Fibroblast of the aortic adventitia (primary cell): ENCODE data around the gene RPL13A. TPM values are rescaled to one million over a fixed set of nuclear protein-coding genes. Genes with fewer than 3 reads are reported as not detected.

ENCODE experiments used
- DNase-seq: peaks from one replicate; pipeline ENCODE4 v3.0.0-alpha.2; 2010; ENCODE audit warnings: low read depth
- H3K4me3 ChIP-seq: 2 replicates; pipeline ENCODE4 v1.5.1; 2011; ENCODE audit warnings: low read depth, mild to moderate bottlenecking, control low read depth, low read length, moderate library complexity
- total RNA-seq: library from RNA; depleted of rRNA; stranded (reverse); fragments of >200 nt; gene quantifications from 2 replicates; pipeline ENCODE4 v1.2.3, GENCODE V29; 2012; ENCODE audit warnings: low replicate concordance
- TF ChIP-seq, protein P1 (sequence below): IDR thresholded peaks from 2 replicates; pipeline ENCODE4 v1.5.1; 2011; ENCODE audit warnings: mild to moderate bottlenecking, low read length, control low read depth, inconsistent platforms; ENCODE audit not compliant: insufficient read depth

Gene RPL13A
- 2,039 and 2,642 TPM in 2 replicates for total RNA-seq

DNA sequence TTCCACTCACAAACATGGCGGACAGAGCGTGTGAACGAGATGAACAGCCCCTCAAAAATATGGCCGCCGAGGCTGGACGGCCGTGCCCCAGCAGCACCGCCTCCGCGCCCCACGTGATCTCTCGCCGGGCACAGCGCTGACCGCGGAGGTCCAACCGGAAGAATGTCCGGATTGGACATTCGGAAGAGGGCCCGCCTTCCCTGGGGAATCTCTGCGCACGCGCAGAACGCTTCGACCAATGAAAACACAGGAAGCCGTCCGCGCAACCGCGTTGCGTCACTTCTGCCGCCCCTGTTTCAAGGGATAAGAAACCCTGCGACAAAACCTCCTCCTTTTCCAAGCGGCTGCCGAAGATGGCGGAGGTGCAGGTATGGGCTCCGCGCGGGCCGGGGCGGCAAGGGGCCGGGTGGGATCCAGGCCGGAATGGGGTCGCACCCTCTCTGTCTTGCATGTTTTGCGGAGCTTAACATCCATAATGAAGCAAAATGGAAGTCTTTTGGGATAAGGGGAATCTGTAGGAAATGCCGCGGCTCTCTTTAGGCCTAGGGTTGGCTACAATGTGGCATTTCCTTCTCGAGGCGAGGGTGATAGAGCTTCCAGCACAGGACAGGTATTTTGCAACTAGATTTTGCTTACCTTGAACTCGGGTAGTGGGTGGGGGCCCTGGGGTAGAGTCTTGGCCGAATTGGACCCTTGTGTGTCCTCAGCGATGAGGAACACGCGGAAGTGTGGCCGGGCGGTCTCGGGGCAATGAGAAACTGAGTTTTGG is at the start of gene RPL13A:
TSS of gene RPL13A (plus strand) at position 332 of the 769 bp plus-strand sequence. CDS start at position 354, 22 bp downstream.
- DNase-seq: peak; percentile 100
- TF ChIP-seq, protein P1, sequence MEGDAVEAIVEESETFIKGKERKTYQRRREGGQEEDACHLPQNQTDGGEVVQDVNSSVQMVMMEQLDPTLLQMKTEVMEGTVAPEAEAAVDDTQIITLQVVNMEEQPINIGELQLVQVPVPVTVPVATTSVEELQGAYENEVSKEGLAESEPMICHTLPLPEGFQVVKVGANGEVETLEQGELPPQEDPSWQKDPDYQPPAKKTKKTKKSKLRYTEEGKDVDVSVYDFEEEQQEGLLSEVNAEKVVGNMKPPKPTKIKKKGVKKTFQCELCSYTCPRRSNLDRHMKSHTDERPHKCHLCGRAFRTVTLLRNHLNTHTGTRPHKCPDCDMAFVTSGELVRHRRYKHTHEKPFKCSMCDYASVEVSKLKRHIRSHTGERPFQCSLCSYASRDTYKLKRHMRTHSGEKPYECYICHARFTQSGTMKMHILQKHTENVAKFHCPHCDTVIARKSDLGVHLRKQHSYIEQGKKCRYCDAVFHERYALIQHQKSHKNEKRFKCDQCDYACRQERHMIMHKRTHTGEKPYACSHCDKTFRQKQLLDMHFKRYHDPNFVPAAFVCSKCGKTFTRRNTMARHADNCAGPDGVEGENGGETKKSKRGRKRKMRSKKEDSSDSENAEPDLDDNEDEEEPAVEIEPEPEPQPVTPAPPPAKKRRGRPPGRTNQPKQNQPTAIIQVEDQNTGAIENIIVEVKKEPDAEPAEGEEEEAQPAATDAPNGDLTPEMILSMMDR: no peak
- peak within 1 kb of the TSS; percentile 97 for H3K4me3 ChIP-seq

DNA sequence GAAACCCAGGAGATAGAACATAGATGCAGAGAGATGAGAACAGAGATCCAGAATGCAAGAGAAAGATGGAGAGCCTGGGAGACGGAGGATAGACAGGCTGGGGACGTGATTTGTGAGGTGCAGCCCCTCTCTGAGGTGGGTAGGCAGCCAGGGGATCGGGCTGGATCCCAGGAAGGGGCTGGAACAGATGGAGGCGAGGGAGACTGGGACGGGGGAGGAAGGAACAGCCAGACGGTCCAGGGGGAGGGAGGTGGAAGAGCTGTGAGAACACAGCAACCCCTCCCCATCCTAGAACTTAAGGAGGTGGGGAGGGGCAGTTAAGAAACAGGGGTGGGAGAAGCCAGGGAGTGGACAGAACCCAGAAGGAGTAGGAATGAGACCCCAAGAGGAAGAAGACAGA is 49.1 kb upstream of the RPL13A start:
- DNase-seq: no peak
- TF ChIP-seq, protein P1: no peak
- H3K4me3 ChIP-seq: no peak overlapping the region

DNA sequence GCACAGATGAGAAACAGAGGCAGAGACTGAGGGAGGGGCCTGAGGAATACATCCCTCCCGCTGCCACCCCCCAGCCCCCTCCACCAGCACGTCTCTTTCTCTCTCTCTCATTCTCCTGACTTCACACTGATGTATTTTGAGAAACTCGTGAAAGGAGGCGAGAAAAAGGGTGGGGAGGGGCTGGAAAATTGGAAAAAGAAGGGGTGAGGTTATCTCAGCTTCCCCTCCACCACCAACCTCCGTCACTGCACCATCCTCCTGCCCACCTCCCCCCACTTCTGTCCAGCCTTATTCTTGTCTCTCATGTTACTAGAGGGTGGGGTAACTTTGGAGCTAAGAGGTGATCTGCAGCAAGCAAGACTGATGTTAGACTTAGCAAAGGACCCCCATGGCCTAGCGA is 47.6 kb upstream of the RPL13A start:
- TF ChIP-seq, protein P1: no peak
- no peak overlapping the region for H3K4me3 ChIP-seq
- DNase-seq: no peak

DNA sequence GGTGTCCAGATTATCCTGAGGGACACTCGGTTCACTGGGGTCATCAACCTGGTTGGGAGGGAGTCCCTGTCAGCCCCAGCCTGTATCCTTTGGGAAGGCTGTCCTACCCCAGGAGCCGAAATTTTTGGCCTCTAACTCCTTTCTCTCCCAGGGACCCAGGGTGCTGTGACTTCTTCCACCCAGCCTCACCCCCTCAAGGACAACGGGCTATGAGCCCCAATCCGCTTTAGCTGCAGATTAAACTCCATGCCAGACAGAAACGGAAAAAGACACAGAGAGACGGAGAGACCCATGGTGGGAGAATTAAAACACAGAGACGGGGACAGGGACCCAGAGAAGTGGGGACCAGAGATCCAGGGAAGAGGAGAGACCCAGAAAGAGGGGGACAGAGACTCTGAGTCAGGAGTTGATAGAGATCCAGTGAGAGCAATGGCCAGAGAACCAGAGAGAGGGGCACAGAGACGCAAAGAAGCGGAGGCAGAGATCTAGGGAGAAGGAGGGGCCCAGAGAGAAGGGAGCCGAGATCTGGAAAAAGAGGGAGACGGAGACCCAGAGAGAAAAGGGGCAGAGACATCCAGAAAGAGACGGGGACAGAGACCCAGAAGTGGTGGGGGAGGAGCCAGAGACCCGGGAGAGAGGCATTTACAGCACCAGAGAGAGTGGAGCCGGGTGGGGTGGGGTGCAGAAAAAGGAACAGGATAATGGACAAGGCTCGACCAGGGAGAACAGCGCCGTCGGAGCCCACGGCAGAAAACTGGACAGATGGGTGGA is 46.8 kb upstream of the RPL13A start:
- TF ChIP-seq, protein P1: no peak
- H3K4me3 ChIP-seq: peak overlapping the region; percentile 28
- no peak for DNase-seq

DNA sequence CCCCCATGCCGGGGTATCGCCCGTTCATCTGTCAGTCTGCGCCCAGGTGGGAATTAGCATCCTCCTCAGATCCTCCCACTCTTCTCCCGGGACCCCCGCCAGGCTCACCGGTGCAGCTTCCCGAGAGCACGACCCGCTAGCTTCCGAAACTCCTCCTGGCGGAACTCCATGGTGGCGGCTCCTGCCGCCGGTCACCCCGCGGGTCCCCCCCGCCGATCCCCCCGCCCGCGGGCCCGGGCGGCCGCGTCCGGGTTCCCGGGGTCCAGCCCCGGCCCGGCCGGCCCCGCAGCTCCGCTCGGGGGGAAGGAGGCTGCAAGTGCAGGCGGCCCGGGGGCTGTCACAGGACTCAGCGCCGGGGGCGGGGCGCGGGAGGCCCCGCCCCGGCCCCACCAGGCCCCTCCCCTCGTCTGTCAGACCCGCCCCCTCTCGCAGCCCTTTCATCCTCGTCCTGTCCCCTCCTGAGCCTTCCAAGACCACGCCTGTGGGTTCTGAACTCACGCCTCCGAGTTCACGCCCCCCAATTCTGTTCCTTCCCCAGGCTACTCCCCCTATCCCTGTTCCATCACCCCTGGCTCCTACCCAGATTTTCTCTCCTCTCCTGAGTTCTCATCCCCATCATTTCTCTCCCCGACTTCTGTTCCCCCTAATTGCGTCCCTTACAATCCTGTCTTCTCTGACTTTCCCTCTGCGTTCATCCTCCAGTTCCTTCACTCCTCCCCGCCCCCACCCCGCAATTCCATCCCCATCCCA is 46.0 kb upstream of the RPL13A start, which contains the start of gene SLC17A7:
TSS of gene SLC17A7 (minus strand) at position 318 of the 750 bp plus-strand sequence. CDS start at position 170, 148 bp downstream.
- TF ChIP-seq, protein P1: no peak
- DNase-seq: no peak
- peak within 1 kb of the TSS; percentile 28 for H3K4me3 ChIP-seq

DNA sequence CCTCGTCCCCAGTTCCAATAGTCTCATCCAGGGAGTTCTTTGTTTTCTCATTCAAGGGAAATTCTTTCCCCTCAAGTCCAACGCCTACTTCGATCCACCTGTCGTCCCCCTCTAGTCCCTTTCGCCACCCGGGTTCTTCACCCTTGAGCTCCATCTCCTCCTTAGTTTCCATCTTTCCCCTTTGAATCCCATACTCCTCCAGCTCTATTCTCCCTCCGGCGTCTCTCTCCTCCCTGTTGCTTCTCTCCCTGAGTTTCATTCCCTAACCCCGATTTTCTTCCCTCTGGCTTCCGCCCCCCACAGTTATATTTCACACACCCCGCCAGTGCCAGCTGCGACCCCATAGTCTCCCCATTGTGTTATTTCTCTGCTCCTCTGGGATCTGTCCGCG is 45.5 kb upstream of the RPL13A start:
- DNase-seq: no peak
- TF ChIP-seq, protein P1: no peak
- no peak overlapping the region for H3K4me3 ChIP-seq
